Duodenal mucosa (tissue), 2 donors: ENCODE data around the gene CEBPA.

Experiments
- H3K27ac ChIP-seq: one replicate; pipeline ENCODE4 v1.7.0; 2013; ENCODE audit warnings: low read depth, low read length
- H3K27me3 ChIP-seq, 2 donors: one replicate each; pipeline ENCODE4 v1.7.0; 2013; ENCODE audit warnings: low read length in 2 of 2, control low read depth in 1 of 2; ENCODE audit not compliant: insufficient read depth in 2 of 2, control insufficient read depth in 1 of 2
- H3K36me3 ChIP-seq, 2 donors: one replicate each; pipeline ENCODE4 v1.7.0; 2013; ENCODE audit warnings: low read length in 2 of 2, control low read depth in 1 of 2; ENCODE audit not compliant: insufficient read depth in 2 of 2, control insufficient read depth in 1 of 2
- H3K4me1 ChIP-seq, 2 donors: one replicate each; pipeline ENCODE4 v1.7.0; 2013; ENCODE audit warnings: low read length in 2 of 2, control low read depth in 1 of 2; ENCODE audit not compliant: insufficient read depth in 2 of 2, control insufficient read depth in 1 of 2
- H3K4me3 ChIP-seq, 2 donors: one replicate each; pipeline ENCODE4 v1.7.0; 2013; ENCODE audit warnings: low read length in 2 of 2, low read depth in 1 of 2
- H3K9ac ChIP-seq, 2 donors: one replicate each; pipeline ENCODE4 v1.7.0; 2013; ENCODE audit warnings: low read length in 2 of 2, low read depth in 1 of 2
- H3K9me3 ChIP-seq, 2 donors: one replicate each; pipeline ENCODE4 v1.7.0; 2013; ENCODE audit warnings: low read length in 2 of 2, control low read depth in 1 of 2; ENCODE audit not compliant: control insufficient read depth in 1 of 2

Gene CEBPA

DNA sequence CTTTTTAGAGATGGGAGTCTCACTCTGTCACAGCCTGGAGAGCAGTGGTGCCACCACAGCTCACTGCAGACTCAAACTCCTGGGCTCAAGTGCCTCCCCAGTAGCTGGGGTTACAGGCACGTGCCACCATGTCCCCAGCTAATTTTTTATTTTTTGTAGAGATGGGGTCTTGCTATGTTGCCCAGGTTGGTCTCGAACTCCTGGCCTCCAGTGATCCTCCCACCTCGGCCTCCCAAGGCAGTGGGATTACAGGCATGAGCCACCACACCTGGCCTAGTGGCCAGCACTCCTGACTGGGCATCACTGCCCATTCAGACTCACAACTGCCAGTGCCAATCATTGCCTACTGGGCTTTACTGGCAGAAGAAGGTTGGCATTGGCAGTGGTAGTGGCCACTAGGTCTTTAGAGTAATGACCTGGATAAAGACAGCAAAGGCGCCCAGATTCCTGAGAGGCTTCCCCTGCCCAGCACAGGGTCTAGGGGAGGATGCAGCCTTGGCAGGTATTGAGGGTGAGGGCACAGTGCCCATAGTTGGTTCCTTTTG, 49.8 kb downstream of the CEBPA start:
- no peaks in the 10 kb centered on the region for H3K36me3 ChIP-seq
- H3K27ac ChIP-seq, result no peak overlapping the region
- peaks cover 0 to 11% of the 10 kb centered on the region in 2 donors for H3K4me1 ChIP-seq
- no peaks in the 10 kb centered on the region for H3K9me3 ChIP-seq
- peaks cover 0 to 4% of the 10 kb centered on the region in 2 donors for H3K27me3 ChIP-seq
- H3K4me3 ChIP-seq, result no peak overlapping the region
- no peak overlapping the region for H3K9ac ChIP-seq

GRCh38 chr19:33251526-33252090, 50.7 kb downstream of the CEBPA start:
- H3K27ac ChIP-seq, result no peak overlapping the region
- no peaks in the 10 kb centered on the region for H3K36me3 ChIP-seq
- peaks cover 0 to 4% of the 10 kb centered on the region in 2 donors for H3K27me3 ChIP-seq
- H3K4me1 ChIP-seq, result peaks cover 0 to 11% of the 10 kb centered on the region in 2 donors
- no peak overlapping the region for H3K9ac ChIP-seq
- H3K4me3 ChIP-seq, result no peak overlapping the region
- no peaks in the 10 kb centered on the region for H3K9me3 ChIP-seq

DNA sequence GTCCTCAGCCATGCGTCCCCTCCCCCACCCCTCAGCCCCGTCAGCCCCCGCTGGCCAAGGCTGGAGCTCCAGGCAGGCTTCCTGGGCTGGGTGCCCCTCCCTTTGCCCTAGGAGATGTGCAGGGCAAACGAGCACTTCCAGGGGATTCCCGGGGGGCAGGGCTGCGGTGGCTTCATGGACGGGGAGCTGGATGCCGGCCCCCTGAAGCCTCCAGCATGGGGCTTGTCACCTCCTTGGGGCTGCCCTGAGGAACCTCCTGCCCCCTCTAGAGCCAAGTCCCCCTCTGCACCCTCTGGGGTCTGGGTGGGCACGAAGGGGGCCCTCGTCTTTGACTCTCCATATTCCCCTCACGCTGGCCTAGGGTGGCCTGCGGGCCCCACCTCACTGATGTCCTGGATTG, 51.3 kb downstream of the CEBPA start:
- peaks cover 0 to 11% of the 10 kb centered on the region in 2 donors for H3K4me1 ChIP-seq
- H3K4me3 ChIP-seq, result no peak overlapping the region
- H3K9ac ChIP-seq, result no peak overlapping the region
- no peak overlapping the region for H3K27ac ChIP-seq
- H3K9me3 ChIP-seq, result peaks cover under 1% of the 10 kb centered on the region in 2 donors
- H3K27me3 ChIP-seq, result peaks cover 0 to 4% of the 10 kb centered on the region in 2 donors
- H3K36me3 ChIP-seq, result no peaks in the 10 kb centered on the region

- Histone ChIP-seq H3K4me3 (no peak overlapping the region), H3K27ac (no peak overlapping the region), H3K36me3 (no peaks in the 10 kb centered on the region)
These were observed 51.8 kb downstream of the CEBPA start for GRCh38 chr19:33250500-33250899.

More at GRCh38 chr19:33250500-33250899, 51.8 kb downstream of the CEBPA start:
- no peak overlapping the region for H3K9ac ChIP-seq
- H3K4me1 ChIP-seq, result peaks cover 0 to 11% of the 10 kb centered on the region in 2 donors
- peaks cover 0 to 4% of the 10 kb centered on the region in 2 donors for H3K27me3 ChIP-seq
- H3K9me3 ChIP-seq, result peaks cover 4 to 6% of the 10 kb centered on the region in 2 donors
